Fibroblast of lung (primary cell): ENCODE measurements around the gene TMED9. TPM values are rescaled to one million over a fixed set of nuclear protein-coding genes. Genes with fewer than 3 reads are reported as not detected.

Source experiments
- DNase-seq, 2 donors: peaks; one replicate each; pipeline versions ENCODE4 v3.0.0 to v3.0.0-alpha.2; 2010; ENCODE audit warnings: low read depth in 2 of 2
- H2AFZ ChIP-seq: 2 replicates; pipeline ENCODE4 v1.5.1; 2012; ENCODE audit warnings: low read length, control low read depth, inconsistent platforms
- H3K27ac ChIP-seq: 2 replicates; pipeline ENCODE4 v1.5.1; 2011; ENCODE audit warnings: low read length, control low read depth; ENCODE audit not compliant: insufficient read depth
- H3K27me3 ChIP-seq: 2 replicates; pipeline ENCODE4 v1.5.1; 2011; ENCODE audit warnings: mild to moderate bottlenecking, low read length; ENCODE audit not compliant: control insufficient read depth, insufficient read depth
- H3K36me3 ChIP-seq: 2 replicates; pipeline ENCODE4 v1.5.1; 2011; ENCODE audit warnings: low read length; ENCODE audit not compliant: control insufficient read depth, insufficient read depth
- H3K4me1 ChIP-seq: 2 replicates; pipeline ENCODE4 v1.5.1; 2011; ENCODE audit warnings: low read length; ENCODE audit not compliant: control insufficient read depth, insufficient read depth; ENCODE audit errors: extremely low read depth
- H3K4me2 ChIP-seq: 2 replicates; pipeline ENCODE4 v1.5.1; 2011; ENCODE audit warnings: low read length, control low read depth; ENCODE audit not compliant: insufficient read depth; ENCODE audit errors: extremely low read depth
- H3K4me3 ChIP-seq, 4 experiments: fragments of 200-600 bp in 1 of 4; sonication (generic) in 1 of 4; replicated peaks in 1 of 4; 2 replicates each; pipeline ENCODE4 v1.5.1; 2011 to 2016; ENCODE audit warnings: low read length in 4 of 4, low read depth in 3 of 4, mild to moderate bottlenecking in 3 of 4, control low read depth in 2 of 4, inconsistent platforms in 1 of 4, mixed read lengths in 1 of 4; ENCODE audit not compliant: insufficient read depth in 1 of 4; ENCODE audit errors: control extremely low read depth in 1 of 4
- H3K79me2 ChIP-seq: 2 replicates; pipeline ENCODE4 v1.5.1; 2012; ENCODE audit warnings: mild to moderate bottlenecking, low read length, inconsistent platforms; ENCODE audit not compliant: control insufficient read depth, insufficient read depth
- H3K9ac ChIP-seq: 2 replicates; pipeline ENCODE4 v1.5.1; 2011; ENCODE audit warnings: mild to moderate bottlenecking, low read length, control low read depth; ENCODE audit not compliant: insufficient read depth
- H3K9me3 ChIP-seq: 2 replicates; pipeline ENCODE4 v1.5.1; 2012; ENCODE audit warnings: low read depth, low read length; ENCODE audit not compliant: control insufficient read depth, insufficient read depth
- H4K20me1 ChIP-seq: 2 replicates; pipeline ENCODE4 v1.5.1; 2011; ENCODE audit warnings: low read length; ENCODE audit not compliant: control insufficient read depth, insufficient read depth; ENCODE audit errors: extremely low read depth
- EZH2 ChIP-seq: IDR thresholded peaks from 2 replicates; pipeline ENCODE4 v1.5.1; 2012; ENCODE audit warnings: low read length, control low read depth, mild to moderate bottlenecking; ENCODE audit errors: missing control alignments
- polyA plus RNA-seq, 2 donors: library from polyadenylated mRNA; depleted of rRNA in 1 of 2; stranded (reverse) in 1 of 2; unstranded in 1 of 2; fragments of >200 nt; gene quantifications; 2 replicates each; pipeline ENCODE4 v1.2.1, GENCODE V29; 2011 to 2012; ENCODE audit warnings: missing spikeins in 1 of 2
- total RNA-seq: library from RNA; depleted of rRNA; stranded (reverse); fragments of >200 nt; gene quantifications from 2 replicates; pipeline ENCODE4 v1.2.1, GENCODE V29; 2014
- TF ChIP-seq, protein P1 (sequence below), 2 donors: IDR thresholded peaks in 1 of 2; conservative IDR thresholded peaks in 1 of 2; 1 replicate in 1 of 2; 2 replicates in 1 of 2; pipeline ENCODE4 v1.5.1; 2011 to 2012; ENCODE audit warnings: low read length in 2 of 2, control low read depth in 1 of 2, inconsistent platforms in 1 of 2, low read depth in 1 of 2, mild to moderate bottlenecking in 1 of 2

Gene TMED9
- total and polyA plus RNA-seq, 2 donors (not counting 1 experiment from before 2014, with no cell fraction given) = 139 to 355 TPM

DNA sequence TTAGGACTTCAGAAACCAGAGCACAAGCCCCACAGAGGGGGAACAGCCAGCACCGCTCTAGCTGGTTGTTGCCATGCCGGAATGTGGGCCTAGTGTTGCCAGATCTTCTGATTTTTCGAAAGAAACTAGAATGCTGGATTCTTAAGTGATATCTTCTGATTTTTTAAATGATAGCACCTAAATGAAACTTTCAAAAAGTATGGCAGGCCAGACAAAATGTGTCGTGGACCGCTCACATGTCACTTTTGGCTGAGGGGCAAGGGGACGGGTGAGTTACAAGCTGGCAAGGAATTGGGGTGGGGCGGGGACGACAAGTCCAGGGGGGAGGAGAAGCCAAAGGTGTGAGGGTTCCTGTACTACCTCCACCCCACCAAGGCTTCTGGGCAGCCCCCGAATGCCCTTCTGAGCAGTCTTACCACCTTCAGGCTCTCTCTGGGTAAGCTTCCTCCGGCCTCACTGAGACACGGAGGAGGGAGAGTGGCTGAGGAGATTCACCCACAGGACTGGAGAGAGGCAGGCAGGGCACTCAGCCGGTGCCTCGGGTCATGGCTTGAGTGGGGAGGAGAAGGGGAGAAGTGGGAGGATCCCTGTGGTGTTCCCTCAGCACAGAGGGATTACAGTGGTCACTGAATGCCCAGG is 18.2 kb downstream of the TMED9 start:
- no peaks in the 10 kb centered on the region for H3K27me3 ChIP-seq
- DNase-seq = no peak
- no peaks in the 10 kb centered on the region for H3K79me2 ChIP-seq
- no peaks in the 10 kb centered on the region for H4K20me1 ChIP-seq
- no peaks in the 10 kb centered on the region for H3K9me3 ChIP-seq
- no peak overlapping the region for H3K27ac ChIP-seq
- H3K4me3 ChIP-seq = no peak overlapping the region
- TF ChIP-seq, protein P1, sequence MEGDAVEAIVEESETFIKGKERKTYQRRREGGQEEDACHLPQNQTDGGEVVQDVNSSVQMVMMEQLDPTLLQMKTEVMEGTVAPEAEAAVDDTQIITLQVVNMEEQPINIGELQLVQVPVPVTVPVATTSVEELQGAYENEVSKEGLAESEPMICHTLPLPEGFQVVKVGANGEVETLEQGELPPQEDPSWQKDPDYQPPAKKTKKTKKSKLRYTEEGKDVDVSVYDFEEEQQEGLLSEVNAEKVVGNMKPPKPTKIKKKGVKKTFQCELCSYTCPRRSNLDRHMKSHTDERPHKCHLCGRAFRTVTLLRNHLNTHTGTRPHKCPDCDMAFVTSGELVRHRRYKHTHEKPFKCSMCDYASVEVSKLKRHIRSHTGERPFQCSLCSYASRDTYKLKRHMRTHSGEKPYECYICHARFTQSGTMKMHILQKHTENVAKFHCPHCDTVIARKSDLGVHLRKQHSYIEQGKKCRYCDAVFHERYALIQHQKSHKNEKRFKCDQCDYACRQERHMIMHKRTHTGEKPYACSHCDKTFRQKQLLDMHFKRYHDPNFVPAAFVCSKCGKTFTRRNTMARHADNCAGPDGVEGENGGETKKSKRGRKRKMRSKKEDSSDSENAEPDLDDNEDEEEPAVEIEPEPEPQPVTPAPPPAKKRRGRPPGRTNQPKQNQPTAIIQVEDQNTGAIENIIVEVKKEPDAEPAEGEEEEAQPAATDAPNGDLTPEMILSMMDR (conservative IDR thresholded peaks at IDR 0.05 in 1 of 2, IDR thresholded peaks at IDR 0.05 in 1 of 2; ENCODE audit: low read depth in 1 of 2, low read length in 2 of 2) = no peak
- no peak for TF ChIP-seq EZH2
- H2AFZ ChIP-seq = no peak overlapping the region
- H3K36me3 ChIP-seq = peaks cover 9% of the 10 kb centered on the region
- H3K4me1 ChIP-seq = no peaks in the 10 kb centered on the region
- no peak overlapping the region for H3K9ac ChIP-seq
- H3K4me2 ChIP-seq = no peak overlapping the region

GRCh38 chr5:177610770-177611445 is 18.9 kb downstream of the TMED9 start:
- Histone ChIP-seq H3K27me3 (no peaks in the 10 kb centered on the region), H3K9me3 (no peaks in the 10 kb centered on the region), H2AFZ (no peak overlapping the region), H3K4me2 (no peak overlapping the region), H3K36me3 (peaks cover 9% of the 10 kb centered on the region), H3K9ac (no peak overlapping the region), H3K27ac (no peak overlapping the region), H3K79me2 (no peaks in the 10 kb centered on the region), H3K4me3 (no peak overlapping the region), H4K20me1 (no peaks in the 10 kb centered on the region), H3K4me1 (no peaks in the 10 kb centered on the region)
- DNase-seq = no peak
- TF ChIP-seq, protein P1 (conservative IDR thresholded peaks at IDR 0.05 in 1 of 2, IDR thresholded peaks at IDR 0.05 in 1 of 2; ENCODE audit: low read depth in 1 of 2, low read length in 2 of 2) = no peak
- TF ChIP-seq EZH2 = no peak

DNA sequence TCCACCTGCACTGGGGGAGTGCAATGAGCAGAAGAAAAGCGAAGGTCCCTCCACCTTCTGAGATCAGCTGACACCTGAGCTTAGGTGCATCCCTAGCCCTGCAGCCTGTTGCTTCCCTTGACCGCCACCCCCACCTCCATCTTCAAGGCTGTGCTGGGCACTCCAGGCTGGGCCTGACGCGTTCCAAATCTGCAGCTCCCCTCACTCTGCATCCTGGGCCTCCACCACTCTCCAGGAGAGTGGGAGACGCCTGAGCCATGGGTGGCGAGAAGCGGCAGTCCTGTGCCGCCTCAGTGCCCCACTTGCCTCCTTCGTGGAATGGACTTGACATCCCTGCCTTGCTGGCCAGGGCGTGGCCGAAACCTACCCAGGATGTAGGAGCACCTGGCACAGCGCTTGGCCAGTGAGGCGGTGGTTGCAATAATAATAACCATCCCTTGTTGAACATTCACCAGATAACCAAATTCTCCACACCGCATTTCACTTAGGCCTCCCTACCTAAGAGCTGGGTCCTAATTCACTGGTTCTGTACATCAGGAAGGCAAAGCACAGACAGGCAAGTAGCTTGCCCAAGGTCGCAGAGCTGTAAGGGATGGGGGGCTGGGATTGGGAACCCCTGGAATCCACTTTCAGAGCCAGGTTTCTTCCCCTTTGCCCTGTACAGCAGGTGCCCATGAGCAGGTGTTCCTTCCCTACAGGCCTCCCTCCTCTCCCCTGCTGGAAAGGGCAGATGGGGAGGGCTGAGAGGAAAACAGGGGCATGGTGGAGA is 19.6 kb downstream of the TMED9 start:
- H2AFZ ChIP-seq = no peak overlapping the region
- no peaks in the 10 kb centered on the region for H3K79me2 ChIP-seq
- H3K36me3 ChIP-seq = peaks cover 9% of the 10 kb centered on the region
- no peaks in the 10 kb centered on the region for H3K9me3 ChIP-seq
- no peak overlapping the region for H3K4me3 ChIP-seq
- H3K27me3 ChIP-seq = no peaks in the 10 kb centered on the region
- no peak for DNase-seq
- H3K27ac ChIP-seq = no peak overlapping the region
- H3K4me2 ChIP-seq = no peak overlapping the region
- H4K20me1 ChIP-seq = no peaks in the 10 kb centered on the region
- H3K4me1 ChIP-seq = no peaks in the 10 kb centered on the region
- TF ChIP-seq EZH2 = no peak
- TF ChIP-seq, protein P1 (conservative IDR thresholded peaks at IDR 0.05 in 1 of 2, IDR thresholded peaks at IDR 0.05 in 1 of 2; ENCODE audit: low read depth in 1 of 2, low read length in 2 of 2) = no peak
- H3K9ac ChIP-seq = no peak overlapping the region
